Tibial nerve (tissue), 4 donors: ENCODE data around the gene GM2A. TPM values are rescaled to one million over a fixed set of nuclear protein-coding genes. Genes with fewer than 3 reads are reported as not detected.

Experiments
- DNase-seq, 2 donors: peaks; one replicate each; pipeline ENCODE4 v3.0.0-alpha.2; 2019; ENCODE audit warnings: low spot score in 2 of 2
- H3K27ac ChIP-seq, 4 donors: fragments of 200-600 bp; sonication (generic) in 3 of 4; one replicate each; pipeline ENCODE4 v1.5.1; 2017 to 2019; ENCODE audit warnings: mild to moderate bottlenecking in 1 of 4
- H3K27me3 ChIP-seq, 2 donors: fragments of 200-600 bp; sonication (generic) in 1 of 2; one replicate each; pipeline versions ENCODE4 v1.5.1 to v1.6.0; 2017 to 2019
- H3K36me3 ChIP-seq, 3 donors: fragments of 200-600 bp; sonication (generic); one replicate each; pipeline ENCODE4 v1.5.1; 2018 to 2019
- H3K4me1 ChIP-seq, 4 donors: fragments of 200-600 bp; sonication (generic) in 3 of 4; one replicate each; pipeline ENCODE4 v1.5.1; 2017 to 2019
- H3K4me3 ChIP-seq, 4 donors: fragments of 200-600 bp; sonication (generic) in 3 of 4; one replicate each; pipeline ENCODE4 v1.5.1; 2017 to 2019; ENCODE audit warnings: mild to moderate bottlenecking in 1 of 4, moderate library complexity in 1 of 4
- H3K9me3 ChIP-seq, 4 donors: fragments of 200-600 bp; sonication (generic) in 3 of 4; one replicate each; pipeline ENCODE4 v1.5.1; 2017 to 2019
- EP300 ChIP-seq, 2 donors: sonication (generic); formaldehyde crosslinking; IDR thresholded peaks; one replicate each; pipeline ENCODE4 v1.6.1; 2017; ENCODE audit warnings: antibody characterized with exemption in 2 of 2, mild to moderate bottlenecking in 1 of 2
- POLR2A ChIP-seq, 2 donors: fragments of 450-650 bp; IDR thresholded peaks; one replicate each; pipeline ENCODE4 v1.6.1; 2017; ENCODE audit warnings: antibody characterized with exemption in 2 of 2, mild to moderate bottlenecking in 2 of 2, moderate library complexity in 2 of 2
- WGBS, 2 donors: methylation state at CpG; one replicate each; pipeline ENCODE4 v1.1.5; 2018; 5-methylcytosine and 5-hydroxymethylcytosine counted together
- total RNA-seq, 4 donors: library from RNA; depleted of rRNA; stranded (reverse); fragments of >200 nt; gene quantifications; one replicate each; pipeline ENCODE4 v1.1.0, GENCODE V29; 2016
- TF ChIP-seq, protein P1 (sequence below), 5 experiments: fragments of 200-600 bp in 3 of 5; fragments of 450-650 bp in 2 of 5; sonication (generic) in 3 of 5; IDR thresholded peaks; one replicate each; pipeline ENCODE4 v1.5.1; 2016 to 2019; ENCODE audit warnings: antibody characterized with exemption in 5 of 5, mild to moderate bottlenecking in 3 of 5, moderate library complexity in 2 of 5

Gene GM2A
- total RNA-seq, 4 donors from 2014 or later, result 30.3 to 37.5 (median 33.7) TPM

DNA sequence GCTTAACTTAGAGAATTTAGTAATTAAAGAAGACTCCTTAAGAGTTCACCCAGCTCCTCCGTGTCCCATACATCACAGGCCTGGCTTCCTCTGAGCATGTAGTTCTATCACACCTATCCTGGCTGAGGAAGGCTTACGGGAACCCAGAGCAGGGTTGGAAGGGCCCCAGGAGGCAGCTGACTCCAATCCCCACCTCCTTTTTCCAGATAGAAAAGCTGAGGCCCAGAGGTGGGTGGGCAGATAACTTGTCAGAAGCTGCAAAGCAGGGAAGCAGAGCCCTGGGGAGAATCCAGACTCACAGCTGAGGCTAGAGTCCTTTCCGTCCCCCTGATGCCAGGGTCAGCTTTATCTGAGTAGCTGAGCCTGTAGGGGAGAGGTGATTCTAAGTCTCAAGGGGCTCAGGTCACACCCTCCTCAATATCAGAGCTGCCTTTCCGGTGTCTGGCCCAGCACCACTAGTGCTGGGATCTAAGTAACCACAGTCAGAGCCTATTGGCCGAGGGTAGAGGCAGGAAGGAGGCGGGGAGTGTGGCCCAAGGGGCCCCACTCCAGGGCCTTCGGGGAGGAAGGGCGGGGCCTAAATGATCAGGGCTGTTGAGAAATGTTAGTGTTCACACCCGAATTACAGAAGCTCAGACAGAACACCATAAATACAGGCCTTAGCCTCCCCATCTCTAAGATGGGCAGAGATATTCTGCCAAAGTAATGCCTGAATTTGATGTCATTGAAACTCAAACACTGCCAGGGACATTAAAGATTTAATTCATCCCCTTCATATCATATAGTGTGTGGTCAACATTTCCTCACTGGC, 39.0 kb upstream of the GM2A start:
- Histone ChIP-seq H3K27me3 (no peaks in the 10 kb centered on the region), H3K4me1 (peaks cover 0 to 60% (median 29%) of the 10 kb centered on the region in 4 donors), H3K27ac (peak overlapping the region; percentile 21 to 87 (median 79)), H3K4me3 (no peak overlapping the region), H3K9me3 (no peaks in the 10 kb centered on the region), H3K36me3 (no peaks in the 10 kb centered on the region)
- TF ChIP-seq POLR2A (IDR thresholded peaks at IDR 0.05), result peak; percentile 4 to 38
- TF ChIP-seq, protein P1, sequence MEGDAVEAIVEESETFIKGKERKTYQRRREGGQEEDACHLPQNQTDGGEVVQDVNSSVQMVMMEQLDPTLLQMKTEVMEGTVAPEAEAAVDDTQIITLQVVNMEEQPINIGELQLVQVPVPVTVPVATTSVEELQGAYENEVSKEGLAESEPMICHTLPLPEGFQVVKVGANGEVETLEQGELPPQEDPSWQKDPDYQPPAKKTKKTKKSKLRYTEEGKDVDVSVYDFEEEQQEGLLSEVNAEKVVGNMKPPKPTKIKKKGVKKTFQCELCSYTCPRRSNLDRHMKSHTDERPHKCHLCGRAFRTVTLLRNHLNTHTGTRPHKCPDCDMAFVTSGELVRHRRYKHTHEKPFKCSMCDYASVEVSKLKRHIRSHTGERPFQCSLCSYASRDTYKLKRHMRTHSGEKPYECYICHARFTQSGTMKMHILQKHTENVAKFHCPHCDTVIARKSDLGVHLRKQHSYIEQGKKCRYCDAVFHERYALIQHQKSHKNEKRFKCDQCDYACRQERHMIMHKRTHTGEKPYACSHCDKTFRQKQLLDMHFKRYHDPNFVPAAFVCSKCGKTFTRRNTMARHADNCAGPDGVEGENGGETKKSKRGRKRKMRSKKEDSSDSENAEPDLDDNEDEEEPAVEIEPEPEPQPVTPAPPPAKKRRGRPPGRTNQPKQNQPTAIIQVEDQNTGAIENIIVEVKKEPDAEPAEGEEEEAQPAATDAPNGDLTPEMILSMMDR (IDR thresholded peaks at IDR 0.05), result no peak
- peak in 1 of 2 donors; percentile 51 for TF ChIP-seq EP300 (IDR thresholded peaks at IDR 0.05)
- DNase-seq, result peak; percentile 64 to 77
- whole genome bisulfite sequencing, 2 donors, result 29 to 31% methylated on average over 9 of the region's 9 CpGs

DNA sequence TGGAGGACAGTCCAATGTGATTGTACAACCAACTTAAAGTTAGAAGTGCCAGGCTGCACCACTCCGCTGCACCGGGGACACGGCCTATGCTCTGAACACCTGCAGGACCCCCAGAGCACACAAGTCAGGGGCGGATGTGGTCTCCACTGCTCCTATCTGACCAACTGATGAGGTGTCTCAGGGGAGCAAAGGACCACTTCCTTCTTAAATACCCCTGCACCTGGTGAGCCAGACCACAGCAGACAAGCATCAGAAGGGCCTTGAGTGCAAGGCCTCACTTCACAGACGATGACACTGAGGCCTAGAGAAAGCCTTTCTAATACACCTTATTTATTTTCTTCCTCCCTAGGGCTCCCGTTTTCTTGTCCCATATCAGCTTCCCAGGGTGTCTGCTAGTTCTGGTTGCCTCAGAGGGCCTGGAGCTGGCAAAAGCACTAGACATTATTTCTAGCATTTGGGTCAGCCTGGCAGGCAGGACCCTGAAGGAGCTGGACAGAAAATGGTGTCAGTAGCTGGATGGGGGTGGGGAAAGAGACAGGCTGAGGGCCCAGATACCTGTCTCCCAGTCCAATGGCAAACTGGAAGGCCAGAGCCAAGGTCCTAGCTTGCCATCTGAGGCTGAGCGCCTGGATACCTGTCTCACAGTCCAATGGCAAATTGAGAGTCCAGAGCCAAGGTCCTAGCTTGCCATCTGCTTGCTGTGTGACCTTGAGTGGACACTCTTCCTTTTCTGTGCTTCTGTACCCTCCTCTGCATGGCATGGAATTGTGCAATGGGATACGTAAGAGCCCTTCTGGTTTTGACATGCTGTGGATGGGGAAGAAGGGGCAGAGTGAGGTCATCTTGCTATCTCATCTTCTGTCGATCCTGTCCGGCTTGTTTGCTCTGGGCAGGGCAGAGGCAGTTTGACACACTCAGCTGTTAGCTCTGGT, 38.1 kb upstream of the GM2A start:
- Histone ChIP-seq H3K4me1 (peaks cover 0 to 55% (median 26%) of the 10 kb centered on the region in 4 donors), H3K27ac (peak overlapping the region in 3 of 4 donors; percentile 63 to 82 (median 76)), H3K4me3 (no peak overlapping the region), H3K27me3 (no peaks in the 10 kb centered on the region), H3K9me3 (no peaks in the 10 kb centered on the region), H3K36me3 (no peaks in the 10 kb centered on the region)
- 85 to 86% methylated on average over 10 of the region's 10 CpGs for WGBS, 2 donors
- no peak for TF ChIP-seq POLR2A (IDR thresholded peaks at IDR 0.05)
- peak in 1 of 2 donors; percentile 48 for TF ChIP-seq EP300 (IDR thresholded peaks at IDR 0.05)
- no peak for DNase-seq

DNA sequence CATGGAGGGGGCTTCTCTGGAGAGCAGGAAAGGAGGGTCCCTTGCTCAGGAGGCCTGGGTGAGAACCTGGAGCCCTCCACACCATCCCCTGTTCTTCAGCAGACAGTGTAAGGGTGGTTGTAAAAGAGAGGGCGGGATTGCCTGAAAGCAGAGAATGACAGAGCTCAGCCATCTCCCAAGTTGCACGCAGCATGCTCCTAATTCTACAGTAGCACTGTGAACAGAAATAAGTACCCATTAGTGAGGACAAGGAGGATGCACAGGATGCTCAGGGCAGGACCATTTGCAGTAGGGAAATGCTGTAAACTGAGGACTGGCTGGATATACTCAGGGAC, 37.5 kb upstream of the GM2A start:
- H3K27ac ChIP-seq, result peak overlapping the region in 2 of 4 donors; percentile 76 to 82
- TF ChIP-seq EP300 (IDR thresholded peaks at IDR 0.05), result no peak
- TF ChIP-seq, protein P1 (IDR thresholded peaks at IDR 0.05), result no peak
- no peak for TF ChIP-seq POLR2A (IDR thresholded peaks at IDR 0.05)
- H3K36me3 ChIP-seq, result no peaks in the 10 kb centered on the region
- no peaks in the 10 kb centered on the region for H3K9me3 ChIP-seq
- H3K4me3 ChIP-seq, result no peak overlapping the region
- no peak for DNase-seq
- 86 to 100% methylated on average over 2 of the region's 2 CpGs for WGBS, 2 donors
- peaks cover 0 to 59% (median 29%) of the 10 kb centered on the region in 4 donors for H3K4me1 ChIP-seq
- H3K27me3 ChIP-seq, result no peaks in the 10 kb centered on the region

DNA sequence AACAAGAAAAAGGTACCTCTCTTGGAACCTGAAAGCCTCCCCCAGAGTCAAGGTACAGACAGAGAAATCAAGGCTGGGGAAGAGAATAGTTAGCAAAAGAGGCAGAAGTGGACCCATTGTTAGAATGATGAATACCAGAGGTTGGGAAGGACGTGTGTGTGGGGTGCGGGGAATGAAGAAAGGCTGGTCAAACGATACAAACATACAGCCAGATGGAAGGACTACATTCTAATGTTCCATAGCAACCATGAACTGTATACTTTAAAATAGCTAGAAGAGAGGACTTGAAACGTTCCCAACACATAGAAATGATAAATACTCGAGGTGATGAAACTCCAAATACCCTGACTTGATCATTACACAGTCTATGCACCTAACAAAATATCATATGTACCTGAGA, 36.2 kb upstream of the GM2A start:
- Histone ChIP-seq H3K9me3 (no peaks in the 10 kb centered on the region), H3K4me1 (peaks cover 0 to 66% (median 34%) of the 10 kb centered on the region in 4 donors), H3K36me3 (no peaks in the 10 kb centered on the region), H3K27me3 (no peaks in the 10 kb centered on the region), H3K4me3 (no peak overlapping the region), H3K27ac (no peak overlapping the region)
- WGBS, 2 donors, result 70 to 74% methylated on average over 5 of the region's 5 CpGs
- no peak for DNase-seq
- TF ChIP-seq EP300 (IDR thresholded peaks at IDR 0.05), result no peak
- TF ChIP-seq, protein P1 (IDR thresholded peaks at IDR 0.05), result no peak
- no peak for TF ChIP-seq POLR2A (IDR thresholded peaks at IDR 0.05)

DNA sequence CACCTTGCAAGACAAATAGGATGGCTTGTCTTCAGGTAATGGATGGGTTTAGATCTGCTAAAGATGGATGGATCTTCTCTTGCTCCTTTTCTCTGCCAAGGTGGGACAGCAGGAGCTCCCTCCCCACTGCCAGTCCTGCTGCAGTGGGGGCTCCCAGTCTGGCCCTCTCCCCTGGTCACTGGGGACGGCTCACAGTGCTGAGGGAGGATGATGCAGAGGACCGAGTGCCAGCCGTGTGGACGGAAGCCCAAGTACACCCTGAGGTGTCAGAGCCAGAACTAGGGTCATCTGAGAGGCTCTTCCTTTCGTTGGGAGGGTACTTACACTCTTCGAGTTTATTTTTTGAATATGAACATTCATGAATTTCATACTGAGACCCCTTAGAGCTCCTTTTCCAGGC, 34.8 kb upstream of the GM2A start:
- Histone ChIP-seq H3K36me3 (no peaks in the 10 kb centered on the region), H3K4me3 (no peak overlapping the region), H3K27me3 (no peaks in the 10 kb centered on the region), H3K9me3 (no peaks in the 10 kb centered on the region), H3K27ac (no peak overlapping the region), H3K4me1 (peaks cover 0 to 69% (median 38%) of the 10 kb centered on the region in 4 donors)
- TF ChIP-seq, protein P1 (IDR thresholded peaks at IDR 0.05), result no peak
- TF ChIP-seq POLR2A (IDR thresholded peaks at IDR 0.05) (no peak), EP300 (IDR thresholded peaks at IDR 0.05) (no peak)
- no peak for DNase-seq
- 64 to 77% methylated on average over 6 of the region's 6 CpGs for WGBS, 2 donors
